ENCODE measurements around the gene THSD4.

DNA sequence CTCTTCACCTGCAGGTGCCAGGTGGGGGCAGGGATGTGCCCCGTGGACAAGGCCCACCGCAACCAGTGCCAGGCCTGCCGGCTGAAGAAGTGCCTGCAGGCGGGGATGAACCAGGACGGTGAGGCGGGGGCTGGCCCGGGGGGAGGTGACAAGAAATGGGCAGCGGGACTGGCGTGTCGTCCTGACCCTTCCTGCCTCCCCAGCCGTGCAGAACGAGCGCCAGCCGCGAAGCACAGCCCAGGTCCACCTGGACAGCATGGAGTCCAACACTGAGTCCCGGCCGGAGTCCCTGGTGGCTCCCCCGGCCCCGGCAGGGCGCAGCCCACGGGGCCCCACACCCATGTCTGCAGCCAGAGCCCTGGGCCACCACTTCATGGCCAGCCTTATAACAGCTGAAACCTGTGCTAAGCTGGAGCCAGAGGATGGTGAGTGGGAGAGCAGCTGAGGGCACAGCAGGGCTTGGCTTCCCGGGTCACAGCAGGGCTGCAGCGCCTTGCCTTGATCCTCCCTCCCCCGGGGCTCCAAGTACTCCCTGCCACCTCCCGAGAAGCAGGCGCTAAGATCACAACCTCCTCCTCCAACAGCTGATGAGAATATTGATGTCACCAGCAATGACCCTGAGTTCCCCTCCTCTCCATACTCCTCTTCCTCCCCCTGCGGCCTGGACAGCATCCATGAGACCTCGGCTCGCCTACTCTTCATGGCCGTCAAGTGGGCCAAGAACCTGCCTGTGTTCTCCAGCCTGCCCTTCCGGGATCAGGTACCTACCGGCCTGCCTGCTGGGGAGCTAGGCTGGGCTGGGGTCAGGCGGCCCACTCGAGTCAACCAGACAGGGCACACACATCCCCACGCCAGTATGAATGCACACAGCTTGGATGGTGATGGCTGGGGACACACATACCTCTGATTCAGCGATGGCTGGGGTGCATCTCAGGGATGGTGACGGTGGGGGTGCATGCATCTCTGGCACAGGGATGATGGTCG is 696.8 kb downstream of the THSD4 start:
- TF ChIP-seq, protein P1, sequence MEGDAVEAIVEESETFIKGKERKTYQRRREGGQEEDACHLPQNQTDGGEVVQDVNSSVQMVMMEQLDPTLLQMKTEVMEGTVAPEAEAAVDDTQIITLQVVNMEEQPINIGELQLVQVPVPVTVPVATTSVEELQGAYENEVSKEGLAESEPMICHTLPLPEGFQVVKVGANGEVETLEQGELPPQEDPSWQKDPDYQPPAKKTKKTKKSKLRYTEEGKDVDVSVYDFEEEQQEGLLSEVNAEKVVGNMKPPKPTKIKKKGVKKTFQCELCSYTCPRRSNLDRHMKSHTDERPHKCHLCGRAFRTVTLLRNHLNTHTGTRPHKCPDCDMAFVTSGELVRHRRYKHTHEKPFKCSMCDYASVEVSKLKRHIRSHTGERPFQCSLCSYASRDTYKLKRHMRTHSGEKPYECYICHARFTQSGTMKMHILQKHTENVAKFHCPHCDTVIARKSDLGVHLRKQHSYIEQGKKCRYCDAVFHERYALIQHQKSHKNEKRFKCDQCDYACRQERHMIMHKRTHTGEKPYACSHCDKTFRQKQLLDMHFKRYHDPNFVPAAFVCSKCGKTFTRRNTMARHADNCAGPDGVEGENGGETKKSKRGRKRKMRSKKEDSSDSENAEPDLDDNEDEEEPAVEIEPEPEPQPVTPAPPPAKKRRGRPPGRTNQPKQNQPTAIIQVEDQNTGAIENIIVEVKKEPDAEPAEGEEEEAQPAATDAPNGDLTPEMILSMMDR (IDR thresholded peaks at IDR 0.05; ENCODE audit: insufficient read depth, low read length), result no peak
- TF ChIP-seq GABPA (IDR thresholded peaks at IDR 0.05; ENCODE audit: low read depth), result no peak

All from HL-60 (cell line).